ENCODE measurements around the gene AOX1.

DNA sequence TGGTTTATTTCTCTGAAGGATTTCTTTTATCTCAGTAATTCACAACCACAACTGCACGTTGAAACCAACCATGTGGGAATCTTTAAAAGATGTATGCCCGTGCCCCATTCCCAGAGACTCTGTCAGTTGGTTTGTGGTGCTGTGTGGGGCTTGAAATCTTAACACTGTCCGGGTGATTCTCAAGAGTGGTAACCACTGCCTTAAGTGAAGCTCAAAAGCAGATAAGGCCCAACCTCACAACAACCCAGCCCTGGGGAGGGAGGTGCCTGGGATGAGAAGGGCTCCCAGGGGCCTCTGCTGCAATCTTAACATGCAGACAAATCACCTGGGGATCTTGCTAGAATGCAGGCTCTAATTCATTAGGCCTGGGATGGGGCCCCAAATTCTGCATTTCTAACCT is 13.4 kb downstream of the AOX1 start:
- TF ChIP-seq, protein P1, sequence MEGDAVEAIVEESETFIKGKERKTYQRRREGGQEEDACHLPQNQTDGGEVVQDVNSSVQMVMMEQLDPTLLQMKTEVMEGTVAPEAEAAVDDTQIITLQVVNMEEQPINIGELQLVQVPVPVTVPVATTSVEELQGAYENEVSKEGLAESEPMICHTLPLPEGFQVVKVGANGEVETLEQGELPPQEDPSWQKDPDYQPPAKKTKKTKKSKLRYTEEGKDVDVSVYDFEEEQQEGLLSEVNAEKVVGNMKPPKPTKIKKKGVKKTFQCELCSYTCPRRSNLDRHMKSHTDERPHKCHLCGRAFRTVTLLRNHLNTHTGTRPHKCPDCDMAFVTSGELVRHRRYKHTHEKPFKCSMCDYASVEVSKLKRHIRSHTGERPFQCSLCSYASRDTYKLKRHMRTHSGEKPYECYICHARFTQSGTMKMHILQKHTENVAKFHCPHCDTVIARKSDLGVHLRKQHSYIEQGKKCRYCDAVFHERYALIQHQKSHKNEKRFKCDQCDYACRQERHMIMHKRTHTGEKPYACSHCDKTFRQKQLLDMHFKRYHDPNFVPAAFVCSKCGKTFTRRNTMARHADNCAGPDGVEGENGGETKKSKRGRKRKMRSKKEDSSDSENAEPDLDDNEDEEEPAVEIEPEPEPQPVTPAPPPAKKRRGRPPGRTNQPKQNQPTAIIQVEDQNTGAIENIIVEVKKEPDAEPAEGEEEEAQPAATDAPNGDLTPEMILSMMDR (IDR thresholded peaks at IDR 0.05; ENCODE audit: low read depth, low read length, poor library complexity, severe bottlenecking) = no peak
- TF ChIP-seq EZH2phosphoT487 (IDR thresholded peaks at IDR 0.05; ENCODE audit: borderline replicate concordance, low read length) = no peak
